Mesothelial cell of epicardium (in vitro differentiated cells): ENCODE results near the gene NCKAP5. TPM values are rescaled to one million over a fixed set of nuclear protein-coding genes. Genes with fewer than 3 reads are reported as not detected.
A peak's percentile ranks its signal among the peaks of the same experiment; 100 is the strongest.

Experiments used
- DNase-seq, 2 experiments: peaks; one replicate each; pipeline ENCODE4 v3.0.0; 2021; ENCODE audit warnings: low spot score in 2 of 2; ENCODE audit not compliant: unreplicated experiment in 2 of 2
- H3K27ac Mint-ChIP-seq: 2 replicates; pipeline ENCODE4 v1.8.0; 2021; ENCODE audit warnings: mixed read lengths
- H3K27me3 Mint-ChIP-seq: 2 replicates; pipeline ENCODE4 v1.8.0; 2021; ENCODE audit warnings: low read depth, mixed read lengths
- H3K36me3 Mint-ChIP-seq: 2 replicates; pipeline ENCODE4 v1.8.0; 2021; ENCODE audit warnings: mixed read lengths
- H3K4me1 Mint-ChIP-seq: 2 replicates; pipeline ENCODE4 v1.8.0; 2021; ENCODE audit warnings: mixed read lengths
- H3K4me3 Mint-ChIP-seq: 2 replicates; pipeline ENCODE4 v1.8.0; 2021; ENCODE audit warnings: mild to moderate bottlenecking, moderate library complexity, mixed read lengths
- H3K9me3 Mint-ChIP-seq: 2 replicates; pipeline ENCODE4 v1.8.0; 2021; ENCODE audit warnings: mixed read lengths
- total RNA-seq: library from RNA; stranded (reverse); gene quantifications from 3 replicates; pipeline ENCODE4 v1.2.1, GENCODE V29; 2021
- TF ChIP-seq, protein P1 (sequence below): fragments of 200-600 bp; sonication (generic); IDR thresholded peaks from one replicate; pipeline ENCODE4 v1.5.0; 2021; ENCODE audit warnings: antibody characterized with exemption; ENCODE audit not compliant: unreplicated experiment

Gene NCKAP5
- total RNA-seq, 1 donor from 2014 or later = 2.1 TPM

DNA sequence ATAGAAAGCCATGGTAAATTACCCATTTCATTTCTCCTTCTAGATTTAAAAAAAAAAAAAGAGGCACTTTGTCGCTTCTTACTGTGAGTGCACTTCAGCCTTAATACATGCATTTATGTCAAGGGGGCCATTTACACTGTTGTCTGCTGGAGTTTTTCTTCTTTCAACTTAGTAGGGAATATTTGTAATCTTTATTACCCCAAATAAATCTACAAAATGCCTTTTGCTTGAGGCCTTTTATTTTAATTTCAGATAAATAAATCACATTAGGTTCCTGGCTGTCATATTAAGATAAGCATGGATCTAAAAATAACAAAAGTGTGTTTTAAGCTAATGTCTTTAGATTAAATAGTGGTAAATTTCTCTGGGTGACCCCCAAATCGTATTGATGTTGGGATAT is 276.0 kb downstream of the NCKAP5 start:
- DNase-seq = no peak
- Mint-ChIP-seq H3K27me3 (peaks cover 40% of the 10 kb centered on the region), H3K9me3 (no peaks in the 10 kb centered on the region), H3K36me3 (no peaks in the 10 kb centered on the region), H3K4me1 (peaks cover 27% of the 10 kb centered on the region), H3K27ac (no peak overlapping the region), H3K4me3 (no peak overlapping the region)
- TF ChIP-seq, protein P1, sequence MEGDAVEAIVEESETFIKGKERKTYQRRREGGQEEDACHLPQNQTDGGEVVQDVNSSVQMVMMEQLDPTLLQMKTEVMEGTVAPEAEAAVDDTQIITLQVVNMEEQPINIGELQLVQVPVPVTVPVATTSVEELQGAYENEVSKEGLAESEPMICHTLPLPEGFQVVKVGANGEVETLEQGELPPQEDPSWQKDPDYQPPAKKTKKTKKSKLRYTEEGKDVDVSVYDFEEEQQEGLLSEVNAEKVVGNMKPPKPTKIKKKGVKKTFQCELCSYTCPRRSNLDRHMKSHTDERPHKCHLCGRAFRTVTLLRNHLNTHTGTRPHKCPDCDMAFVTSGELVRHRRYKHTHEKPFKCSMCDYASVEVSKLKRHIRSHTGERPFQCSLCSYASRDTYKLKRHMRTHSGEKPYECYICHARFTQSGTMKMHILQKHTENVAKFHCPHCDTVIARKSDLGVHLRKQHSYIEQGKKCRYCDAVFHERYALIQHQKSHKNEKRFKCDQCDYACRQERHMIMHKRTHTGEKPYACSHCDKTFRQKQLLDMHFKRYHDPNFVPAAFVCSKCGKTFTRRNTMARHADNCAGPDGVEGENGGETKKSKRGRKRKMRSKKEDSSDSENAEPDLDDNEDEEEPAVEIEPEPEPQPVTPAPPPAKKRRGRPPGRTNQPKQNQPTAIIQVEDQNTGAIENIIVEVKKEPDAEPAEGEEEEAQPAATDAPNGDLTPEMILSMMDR = no peak

- no peak overlapping the region for H3K27ac Mint-ChIP-seq
- no peaks in the 10 kb centered on the region for H3K9me3 Mint-ChIP-seq
- H3K27me3 Mint-ChIP-seq = peaks cover 9% of the 10 kb centered on the region
- no peak for DNase-seq
- H3K36me3 Mint-ChIP-seq = no peaks in the 10 kb centered on the region
- H3K4me1 Mint-ChIP-seq = peaks cover 34% of the 10 kb centered on the region
- H3K4me3 Mint-ChIP-seq = no peak overlapping the region
- TF ChIP-seq, protein P1 = no peak
These were observed 280.6 kb downstream of the NCKAP5 start for GRCh38 chr2:133287709-133288108.

DNA sequence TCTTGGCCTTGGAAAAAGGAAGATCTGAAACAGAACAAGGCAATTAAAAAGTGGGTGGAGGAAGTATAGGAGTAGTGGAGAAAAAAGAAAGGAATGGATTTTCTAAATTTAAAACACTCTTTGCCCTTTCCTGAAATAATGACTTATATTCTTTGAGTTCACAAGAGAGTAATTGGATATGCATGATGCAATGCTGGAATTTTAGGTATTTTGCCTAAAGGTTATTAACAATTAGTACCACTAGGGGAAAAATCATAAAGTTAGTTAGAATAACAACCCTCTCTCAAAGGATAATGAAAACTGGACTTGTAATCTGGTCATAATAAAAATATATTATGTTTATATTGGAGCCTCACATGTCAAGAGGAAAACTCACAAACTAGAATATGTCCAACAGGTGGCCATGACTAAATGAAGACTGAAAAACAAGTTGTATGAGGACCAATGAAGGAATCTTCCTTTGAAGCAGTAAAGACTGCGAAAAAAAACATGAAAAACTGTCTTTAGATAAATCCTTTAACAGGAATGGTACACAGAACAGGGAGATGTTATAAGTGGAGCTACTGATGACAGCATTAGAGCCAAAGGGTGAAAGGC is 281.8 kb downstream of the NCKAP5 start:
- Mint-ChIP-seq H3K36me3 (no peaks in the 10 kb centered on the region), H3K27ac (peak overlapping the region; percentile 52)
- TF ChIP-seq, protein P1 = peak; percentile 63

GRCh38 chr2:133273031-133273430 is 295.2 kb downstream of the NCKAP5 start:
- TF ChIP-seq, protein P1 = no peak
- H3K9me3 Mint-ChIP-seq = no peaks in the 10 kb centered on the region

More for the DNA sequence above, 281.8 kb downstream of the NCKAP5 start:
- H3K27me3 Mint-ChIP-seq = peaks cover 9% of the 10 kb centered on the region
- H3K4me1 Mint-ChIP-seq = peaks cover 21% of the 10 kb centered on the region
- H3K4me3 Mint-ChIP-seq = no peak overlapping the region
- H3K9me3 Mint-ChIP-seq = no peaks in the 10 kb centered on the region
- DNase-seq = no peak

GRCh38 chr2:133271105-133271504 is 297.2 kb downstream of the NCKAP5 start:
- Mint-ChIP-seq H3K36me3 (no peaks in the 10 kb centered on the region), H3K27me3 (peaks cover 41% of the 10 kb centered on the region), H3K9me3 (no peaks in the 10 kb centered on the region), H3K4me1 (peaks cover 6% of the 10 kb centered on the region), H3K4me3 (no peak overlapping the region), H3K27ac (no peak overlapping the region)
- no peak for DNase-seq
- TF ChIP-seq, protein P1 = no peak

More at GRCh38 chr2:133273031-133273430, 295.2 kb downstream of the NCKAP5 start:
- Mint-ChIP-seq H3K27ac (no peak overlapping the region), H3K4me3 (no peak overlapping the region), H3K36me3 (no peaks in the 10 kb centered on the region), H3K4me1 (no peaks in the 10 kb centered on the region), H3K27me3 (peaks cover 23% of the 10 kb centered on the region)
- no peak for DNase-seq
